Measurements from ENCODE around the gene GRM4.

GRM4 gene

GRCh38 chr6:33995309-33996119 lies 150.4 kb downstream of the GRM4 start:
- H3K27me3 ChIP-seq (ENCODE audit: control insufficient read depth, insufficient read depth, low read length, poor library complexity, severe bottlenecking), result no peaks in the 10 kb centered on the region
- H3K4me1 ChIP-seq (ENCODE audit: control insufficient read depth, insufficient read depth, low read length), result peaks cover 8% of the 10 kb centered on the region
- no peaks in the 10 kb centered on the region for H3K36me3 ChIP-seq (ENCODE audit: control insufficient read depth, insufficient read depth, low read length)
- WGBS, 2 experiments, result 83 to 86% methylated on average over 9 of the region's 9 CpGs
- no peaks in the 10 kb centered on the region for H3K9me3 ChIP-seq (ENCODE audit: control insufficient read depth, low read length)
- H3K27ac ChIP-seq (ENCODE audit: insufficient read depth, low read depth, low read length, poor library complexity, severe bottlenecking), result no peak overlapping the region
- H3K4me3 ChIP-seq (ENCODE audit: insufficient read depth, low read depth, low read length), result no peak overlapping the region

GRCh38 chr6:33994472-33995308 lies 151.2 kb downstream of the GRM4 start:
- Histone ChIP-seq H3K27me3 (ENCODE audit: control insufficient read depth, insufficient read depth, low read length, poor library complexity, severe bottlenecking) (no peaks in the 10 kb centered on the region), H3K36me3 (ENCODE audit: control insufficient read depth, insufficient read depth, low read length) (no peaks in the 10 kb centered on the region), H3K27ac (ENCODE audit: insufficient read depth, low read depth, low read length, poor library complexity, severe bottlenecking) (no peak overlapping the region), H3K4me1 (ENCODE audit: control insufficient read depth, insufficient read depth, low read length) (peaks cover 8% of the 10 kb centered on the region), H3K9me3 (ENCODE audit: control insufficient read depth, low read length) (no peaks in the 10 kb centered on the region), H3K4me3 (ENCODE audit: insufficient read depth, low read depth, low read length) (no peak overlapping the region)
- WGBS, 2 experiments, result 91% methylated on average over 12 of the region's 12 CpGs

GRCh38 chr6:33993653-33994471 lies 152.0 kb downstream of the GRM4 start:
- WGBS, 2 experiments, result 73 to 76% methylated on average over 21 of the region's 21 CpGs
- Histone ChIP-seq H3K27me3 (ENCODE audit: control insufficient read depth, insufficient read depth, low read length, poor library complexity, severe bottlenecking) (no peaks in the 10 kb centered on the region), H3K36me3 (ENCODE audit: control insufficient read depth, insufficient read depth, low read length) (no peaks in the 10 kb centered on the region), H3K4me3 (ENCODE audit: insufficient read depth, low read depth, low read length) (no peak overlapping the region), H3K9me3 (ENCODE audit: control insufficient read depth, low read length) (no peaks in the 10 kb centered on the region), H3K4me1 (ENCODE audit: control insufficient read depth, insufficient read depth, low read length) (peaks cover 8% of the 10 kb centered on the region), H3K27ac (ENCODE audit: insufficient read depth, low read depth, low read length, poor library complexity, severe bottlenecking) (no peak overlapping the region)

GRCh38 chr6:33993091-33993490 lies 152.8 kb downstream of the GRM4 start:
- H3K36me3 ChIP-seq (ENCODE audit: control insufficient read depth, insufficient read depth, low read length), result no peaks in the 10 kb centered on the region
- no peak overlapping the region for H3K4me3 ChIP-seq (ENCODE audit: insufficient read depth, low read depth, low read length)
- no peaks in the 10 kb centered on the region for H3K9me3 ChIP-seq (ENCODE audit: control insufficient read depth, low read length)
- no peak overlapping the region for H3K27ac ChIP-seq (ENCODE audit: insufficient read depth, low read depth, low read length, poor library complexity, severe bottlenecking)
- 87 to 89% methylated on average over 11 of the region's 11 CpGs for WGBS, 2 experiments
- H3K4me1 ChIP-seq (ENCODE audit: control insufficient read depth, insufficient read depth, low read length), result peaks cover 8% of the 10 kb centered on the region
- no peaks in the 10 kb centered on the region for H3K27me3 ChIP-seq (ENCODE audit: control insufficient read depth, insufficient read depth, low read length, poor library complexity, severe bottlenecking)

GRCh38 chr6:33992191-33992590 lies 153.7 kb downstream of the GRM4 start:
- H3K27ac ChIP-seq (ENCODE audit: insufficient read depth, low read depth, low read length, poor library complexity, severe bottlenecking), result no peak overlapping the region
- H3K27me3 ChIP-seq (ENCODE audit: control insufficient read depth, insufficient read depth, low read length, poor library complexity, severe bottlenecking), result no peaks in the 10 kb centered on the region
- WGBS, 2 experiments, result 95% methylated on average over 13 of the region's 13 CpGs
- H3K36me3 ChIP-seq (ENCODE audit: control insufficient read depth, insufficient read depth, low read length), result no peaks in the 10 kb centered on the region
- H3K9me3 ChIP-seq (ENCODE audit: control insufficient read depth, low read length), result no peaks in the 10 kb centered on the region
- peaks cover 8% of the 10 kb centered on the region for H3K4me1 ChIP-seq (ENCODE audit: control insufficient read depth, insufficient read depth, low read length)
- H3K4me3 ChIP-seq (ENCODE audit: insufficient read depth, low read depth, low read length), result no peak overlapping the region

GRCh38 chr6:33991610-33992009 lies 154.3 kb downstream of the GRM4 start:
- H3K9me3 ChIP-seq (ENCODE audit: control insufficient read depth, low read length), result no peaks in the 10 kb centered on the region
- H3K27ac ChIP-seq (ENCODE audit: insufficient read depth, low read depth, low read length, poor library complexity, severe bottlenecking), result no peak overlapping the region
- peaks cover 8% of the 10 kb centered on the region for H3K4me1 ChIP-seq (ENCODE audit: control insufficient read depth, insufficient read depth, low read length)
- no peaks in the 10 kb centered on the region for H3K36me3 ChIP-seq (ENCODE audit: control insufficient read depth, insufficient read depth, low read length)
- no peaks in the 10 kb centered on the region for H3K27me3 ChIP-seq (ENCODE audit: control insufficient read depth, insufficient read depth, low read length, poor library complexity, severe bottlenecking)
- WGBS, 2 experiments, result 91 to 98% methylated on average over 4 of the region's 4 CpGs
- no peak overlapping the region for H3K4me3 ChIP-seq (ENCODE audit: insufficient read depth, low read depth, low read length)

GRCh38 chr6:33990061-33990541 lies 155.8 kb downstream of the GRM4 start:
- Histone ChIP-seq H3K27me3 (ENCODE audit: control insufficient read depth, insufficient read depth, low read length, poor library complexity, severe bottlenecking) (no peaks in the 10 kb centered on the region), H3K36me3 (ENCODE audit: control insufficient read depth, insufficient read depth, low read length) (no peaks in the 10 kb centered on the region)
- WGBS, 2 experiments, result 93 to 95% methylated on average over 5 of the region's 5 CpGs

GRCh38 chr6:33989016-33989854 lies 156.7 kb downstream of the GRM4 start:
- Histone ChIP-seq H3K36me3 (ENCODE audit: control insufficient read depth, insufficient read depth, low read length) (no peaks in the 10 kb centered on the region), H3K9me3 (ENCODE audit: control insufficient read depth, low read length) (no peaks in the 10 kb centered on the region), H3K4me3 (ENCODE audit: insufficient read depth, low read depth, low read length) (no peak overlapping the region), H3K27ac (ENCODE audit: insufficient read depth, low read depth, low read length, poor library complexity, severe bottlenecking) (no peak overlapping the region), H3K27me3 (ENCODE audit: control insufficient read depth, insufficient read depth, low read length, poor library complexity, severe bottlenecking) (no peaks in the 10 kb centered on the region), H3K4me1 (ENCODE audit: control insufficient read depth, insufficient read depth, low read length) (peaks cover 9% of the 10 kb centered on the region)
- WGBS, 2 experiments, result 88 to 89% methylated on average over 13 of the region's 13 CpGs

More at GRCh38 chr6:33990061-33990541, 155.8 kb downstream of the GRM4 start:
- Histone ChIP-seq H3K9me3 (ENCODE audit: control insufficient read depth, low read length) (no peaks in the 10 kb centered on the region), H3K4me3 (ENCODE audit: insufficient read depth, low read depth, low read length) (no peak overlapping the region), H3K4me1 (ENCODE audit: control insufficient read depth, insufficient read depth, low read length) (peaks cover 6% of the 10 kb centered on the region), H3K27ac (ENCODE audit: insufficient read depth, low read depth, low read length, poor library complexity, severe bottlenecking) (no peak overlapping the region)

All from ectodermal cell (in vitro differentiated cells).